SH-SY5Y (cell line): ENCODE results near the gene ZFR2.

ENCODE experiments used
- GATA2 ChIP-seq: IDR thresholded peaks from 2 replicates; pipeline ENCODE4 v1.6.1; 2011; ENCODE audit warnings: mild to moderate bottlenecking, low read depth, low read length
- GATA3 ChIP-seq: IDR thresholded peaks from 2 replicates; pipeline ENCODE4 v1.6.1; 2011; ENCODE audit warnings: low read depth, mild to moderate bottlenecking, low read length, moderate library complexity

Gene ZFR2

GRCh38 chr19:3834349-3835054, 34.3 kb downstream of the ZFR2 start:
- TF ChIP-seq GATA2 (no peak), GATA3 (no peak)

- TF ChIP-seq GATA2 (no peak), GATA3 (no peak)
These were observed 35.1 kb downstream of the ZFR2 start for GRCh38 chr19:3833578-3834348.

GRCh38 chr19:3832001-3832400, 36.8 kb downstream of the ZFR2 start:
- no peak for TF ChIP-seq GATA2

- TF ChIP-seq GATA2: no peak
- no peak for TF ChIP-seq GATA3
These were observed 37.2 kb downstream of the ZFR2 start for GRCh38 chr19:3831601-3832000.

- no peak for TF ChIP-seq GATA3
- TF ChIP-seq GATA2: no peak
These were observed 37.9 kb downstream of the ZFR2 start for GRCh38 chr19:3830621-3831589.

GRCh38 chr19:3827306-3827705, 41.5 kb downstream of the ZFR2 start:
- TF ChIP-seq GATA3: no peak
- TF ChIP-seq GATA2: no peak

- TF ChIP-seq GATA2 (no peak), GATA3 (no peak)
These were observed 42.7 kb downstream of the ZFR2 start for GRCh38 chr19:3826163-3826562.

- TF ChIP-seq GATA2 (no peak), GATA3 (no peak)
These were observed 43.4 kb downstream of the ZFR2 start for GRCh38 chr19:3825286-3825956.

- TF ChIP-seq GATA3 (no peak), GATA2 (no peak)
These were observed 45.5 kb downstream of the ZFR2 start for GRCh38 chr19:3823350-3823713.

GRCh38 chr19:3822683-3823349, 46.0 kb downstream of the ZFR2 start:
- TF ChIP-seq GATA2 (no peak), GATA3 (no peak)

GRCh38 chr19:3821857-3822364, 46.9 kb downstream of the ZFR2 start:
- TF ChIP-seq GATA3: no peak
- TF ChIP-seq GATA2: no peak

- TF ChIP-seq GATA2: no peak
- no peak for TF ChIP-seq GATA3
These were observed 47.7 kb downstream of the ZFR2 start for GRCh38 chr19:3821156-3821555.

GRCh38 chr19:3819989-3820388, 48.8 kb downstream of the ZFR2 start:
- TF ChIP-seq GATA2 (no peak), GATA3 (no peak)
